MM.1S (cell line): ENCODE data around the gene MFNG.

Experiments
- CTCF ChIP-seq: fragments of 300-600 bp; sonication (generic); IDR thresholded peaks from 2 replicates; pipeline ENCODE4 v1.5.1; 2016; ENCODE audit warnings: antibody characterized with exemption, low read length, mixed read lengths
- EZH2 ChIP-seq: fragments of 300-600 bp; sonication (generic); optimal IDR thresholded peaks from 2 replicates; pipeline ENCODE3; 2017; ENCODE audit warnings: low read depth, mild to moderate bottlenecking, antibody characterized with exemption, low read length, mixed read lengths
- EZH2phosphoT487 ChIP-seq: fragments of 300-600 bp; sonication (generic); IDR thresholded peaks from 2 replicates; pipeline ENCODE4 v1.6.1; 2018; ENCODE audit warnings: antibody characterized with exemption, low read length

GRCh38 chr22:37474447-37475090, 11.6 kb downstream of the MFNG start:
- TF ChIP-seq CTCF (no peak), EZH2phosphoT487 (no peak), EZH2 (no peak)
